NCI-H128 (cell line): ENCODE results near the gene RPUSD3.

Source experiments
- DNase-seq: peaks from one replicate; lab custom pipeline; 2025; ENCODE audit not compliant: unreplicated experiment; lab: John Stamatoyannopoulos, UW

The RPUSD3 gene

GRCh38 chr3:9808345-9809037 lies 35.3 kb downstream of the RPUSD3 start:
- no peak for DNase-seq

DNA sequence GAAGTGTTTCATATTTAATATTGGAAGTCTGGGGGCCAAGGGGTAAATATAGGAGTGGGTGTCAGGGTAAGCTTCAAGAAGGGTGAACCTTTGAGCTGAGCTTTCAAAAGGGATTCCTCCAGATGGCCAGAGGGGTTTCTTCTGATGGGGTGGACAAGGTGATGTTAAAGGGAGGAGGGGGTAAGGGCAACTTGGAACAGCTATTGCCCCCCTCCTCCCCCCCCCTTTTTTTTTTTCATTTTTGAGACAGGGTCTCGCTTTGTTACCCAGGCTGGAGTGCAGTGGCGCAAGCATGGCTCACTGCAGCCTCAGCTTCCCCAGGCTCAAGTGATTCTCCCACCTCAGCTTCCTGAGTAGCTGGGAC lies 35.8 kb downstream of the RPUSD3 start:
- no peak for DNase-seq

DNA sequence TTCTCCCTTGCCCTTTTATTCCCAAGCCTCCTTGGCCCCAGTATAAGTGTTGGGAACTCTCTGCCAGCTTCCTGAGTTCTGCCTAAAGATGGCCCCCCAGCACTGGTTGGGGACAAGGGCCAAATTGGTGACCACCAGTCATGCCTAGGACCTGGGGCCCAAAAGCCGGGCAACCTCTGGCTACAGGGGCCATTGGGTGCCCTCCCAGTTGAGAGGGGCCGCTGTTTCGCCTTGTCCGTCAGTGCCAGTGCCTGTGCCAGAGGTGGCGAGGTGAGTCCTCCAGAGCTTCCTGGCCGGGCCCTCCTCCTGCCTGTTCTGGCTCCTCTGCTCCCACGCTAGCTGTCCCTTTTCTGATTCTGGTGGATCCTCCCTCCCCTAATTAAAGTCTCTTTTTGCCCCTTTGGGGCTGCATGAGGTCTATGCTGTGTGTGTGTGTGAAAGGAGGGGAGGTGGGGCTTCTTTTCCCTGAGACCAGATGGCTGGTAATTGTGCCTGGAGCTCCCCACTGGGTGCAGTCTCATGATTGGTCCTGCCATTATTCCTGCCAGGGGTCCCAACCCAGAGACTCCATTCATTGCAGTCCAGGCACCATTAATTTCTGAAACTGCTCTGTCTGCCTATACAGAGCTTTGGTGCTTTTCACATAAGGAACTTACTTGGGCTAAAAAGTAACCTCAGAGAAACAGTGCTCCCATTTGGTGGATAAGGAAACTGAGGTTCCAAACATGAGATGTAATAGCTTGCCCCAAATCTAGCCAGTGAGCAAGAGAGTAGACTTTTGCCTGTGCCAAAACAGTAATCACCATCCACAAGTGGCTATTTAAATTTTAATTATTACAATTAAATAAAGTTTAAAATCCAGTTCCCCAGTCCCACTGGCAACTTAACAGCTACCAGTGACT lies 36.9 kb downstream of the RPUSD3 start:
- no peak for DNase-seq

DNA sequence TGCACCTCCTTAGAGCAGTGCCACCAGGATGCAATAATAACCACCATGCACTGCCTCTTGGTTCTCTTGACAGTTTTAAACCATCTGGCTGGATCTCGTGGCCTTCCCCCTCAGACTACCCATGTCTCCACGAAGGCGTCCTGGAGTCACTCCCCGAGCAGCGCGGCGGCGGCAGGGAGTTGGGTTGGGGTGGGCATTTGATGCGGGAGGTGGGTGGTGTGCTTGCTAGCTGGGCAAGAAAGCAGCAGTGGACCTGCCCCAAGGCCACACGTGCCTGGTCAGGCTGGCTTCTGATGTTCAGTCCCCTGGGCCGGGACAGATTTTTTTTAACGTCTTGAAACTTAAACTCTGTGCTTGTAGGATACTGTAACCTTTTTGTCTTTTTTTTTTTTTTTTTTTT lies 37.7 kb downstream of the RPUSD3 start:
- no peak for DNase-seq

GRCh38 chr3:9804996-9805395 lies 38.8 kb downstream of the RPUSD3 start:
- no peak for DNase-seq

DNA sequence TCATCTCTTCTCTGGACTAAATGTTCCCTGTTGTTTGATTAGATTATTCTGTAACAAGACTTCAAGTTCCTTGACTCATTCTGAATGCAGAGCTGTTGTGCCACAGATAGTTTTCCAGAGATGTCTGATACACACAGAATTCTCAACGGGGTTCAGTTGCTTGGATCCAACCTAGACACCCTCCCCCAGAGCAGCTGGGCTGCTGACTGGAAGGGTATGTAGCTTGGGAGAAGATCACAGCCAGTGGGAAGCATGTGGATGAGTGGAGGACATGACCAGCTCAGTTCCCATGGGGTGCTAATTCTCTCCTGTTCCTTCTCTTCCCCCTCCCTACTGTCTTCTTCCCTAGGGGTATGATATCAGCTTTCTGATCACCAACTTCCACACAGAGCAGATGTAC lies 40.3 kb downstream of the RPUSD3 start:
- DNase-seq = no peak

- no peak for DNase-seq
These were observed 43.3 kb downstream of the RPUSD3 start for GRCh38 chr3:9800529-9800928.

GRCh38 chr3:9797196-9797945 lies 46.4 kb downstream of the RPUSD3 start:
- no peak for DNase-seq

DNA sequence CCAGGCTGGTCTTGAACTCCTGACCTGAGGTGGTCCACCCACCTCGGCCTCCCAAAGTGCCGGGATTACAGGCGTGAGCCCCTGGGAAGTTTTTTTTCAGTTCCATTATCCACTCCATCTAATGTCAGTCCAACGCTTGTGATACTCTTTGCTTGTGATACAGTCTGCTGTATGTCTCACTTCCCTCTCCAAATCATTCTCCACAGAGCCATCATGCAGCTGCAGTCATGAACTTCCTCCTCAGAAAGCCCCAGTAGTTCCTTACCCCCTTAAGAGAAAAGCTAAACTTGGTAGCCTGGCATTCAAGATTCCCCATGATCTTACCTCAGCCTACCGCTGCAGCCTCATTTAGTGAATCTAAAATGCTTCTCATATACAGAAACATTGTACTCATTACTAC lies 48.6 kb downstream of the RPUSD3 start:
- DNase-seq = no peak

GRCh38 chr3:9794400-9794799 lies 49.4 kb downstream of the RPUSD3 start:
- DNase-seq = no peak

GRCh38 chr3:9793161-9793781 lies 50.5 kb downstream of the RPUSD3 start:
- DNase-seq = no peak

DNA sequence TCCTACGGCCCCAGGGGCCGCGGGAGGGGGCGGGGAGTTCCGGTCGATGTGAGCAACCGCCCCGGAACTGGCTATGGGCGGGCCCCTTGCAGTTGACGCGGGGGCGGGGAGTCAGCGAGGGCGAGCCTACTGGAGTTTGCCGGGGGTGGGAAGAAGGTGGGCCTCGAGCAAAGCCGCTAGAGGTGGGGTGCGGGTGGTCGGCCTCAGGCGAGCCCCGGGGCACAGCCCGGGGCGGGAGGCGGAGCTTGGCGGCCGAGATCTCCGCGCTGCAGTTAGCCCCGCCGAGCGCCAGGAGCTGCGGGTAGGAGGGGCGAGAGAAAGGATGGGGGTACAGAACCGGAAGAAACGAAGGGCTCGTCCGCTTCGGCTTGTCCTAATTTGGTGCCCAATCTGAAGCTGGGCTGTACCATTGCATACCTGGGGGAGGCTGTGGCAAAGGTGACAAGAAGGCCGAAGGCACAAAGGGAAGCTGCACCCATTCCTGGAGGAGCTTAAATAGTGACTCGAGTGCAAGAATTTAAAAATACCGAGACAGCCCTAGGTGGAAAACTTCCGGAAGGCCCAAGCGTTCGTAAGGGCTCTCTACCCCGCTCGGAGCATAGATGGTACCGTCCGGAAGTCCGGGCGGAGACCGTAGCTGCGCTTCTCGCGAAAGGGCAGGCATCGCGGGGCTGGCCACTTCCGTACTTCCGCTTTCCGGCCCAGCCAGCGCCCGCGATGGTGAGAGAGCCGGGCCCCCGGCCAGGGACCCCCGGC lies 51.2 kb downstream of the RPUSD3 start, which contains the start of the genes ARPC4 and TADA3:
Gene ARPC4, plus strand, starts transcription at position 678 of the 756 bp plus-strand sequence. Its CDS starts 40 bp downstream, at position 718.
Gene TADA3, minus strand, starts transcription at position 69 of the 756 bp plus-strand sequence. CDS start 1,007 bp downstream, outside the sequence.
- peak; percentile 76 for DNase-seq

DNA sequence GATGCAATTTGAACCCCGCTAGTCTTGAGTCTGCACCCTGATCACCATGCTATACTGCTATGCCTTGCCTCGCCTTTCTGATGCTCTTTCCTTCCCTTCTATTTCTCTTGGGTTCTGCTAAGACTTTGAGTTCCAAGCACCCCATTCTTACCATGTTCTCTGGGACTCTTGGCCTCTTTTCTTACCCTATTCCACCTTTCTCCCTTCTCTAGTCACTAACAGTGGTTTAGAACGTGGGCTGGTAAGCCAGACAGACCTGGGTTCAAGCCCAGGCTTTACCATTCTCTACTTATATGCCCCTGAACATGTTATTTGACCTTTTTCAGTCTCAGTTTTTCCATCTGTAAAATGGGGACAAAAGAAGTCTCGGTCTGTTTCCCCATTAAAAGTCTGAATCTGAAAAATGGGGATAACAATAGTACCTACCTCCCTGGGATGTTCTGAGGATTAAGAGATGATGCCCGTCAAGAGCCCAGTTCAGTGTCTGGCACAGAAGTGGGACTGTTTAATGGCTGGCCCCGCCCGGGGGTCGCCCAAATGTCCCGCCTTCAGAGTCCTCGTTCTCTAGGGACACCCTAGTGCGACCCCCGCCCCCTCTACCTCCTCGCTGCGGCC lies 51.9 kb downstream of the RPUSD3 start:
- DNase-seq = no peak

GRCh38 chr3:9791127-9791526 lies 52.7 kb downstream of the RPUSD3 start:
- DNase-seq = no peak
